Measurements from ENCODE around the gene OR7G3.

OR7G3 gene

GRCh38 chr19:9126900-9127405 lies at the start of gene OR7G3:
Gene OR7G3, minus strand, starts transcription at chr19:9126950. Its CDS starts 0 bp downstream, at chr19:9126950.
- no peak for DNase-seq (ENCODE audit: low read depth in 2 of 2, low spot score in 1 of 2)

GRCh38 chr19:9175326-9175725 lies 48.6 kb upstream of the OR7G3 start:
- DNase-seq (ENCODE audit: low read depth in 2 of 2, low spot score in 1 of 2), result no peak

- DNase-seq (ENCODE audit: low read depth in 2 of 2, low spot score in 1 of 2), result no peak
Measured at GRCh38 chr19:9171393-9171991, 44.7 kb upstream of the OR7G3 start.

- no peak for DNase-seq (ENCODE audit: low read depth in 2 of 2, low spot score in 1 of 2)
Measured at GRCh38 chr19:9166846-9167245, 40.1 kb upstream of the OR7G3 start.

DNA sequence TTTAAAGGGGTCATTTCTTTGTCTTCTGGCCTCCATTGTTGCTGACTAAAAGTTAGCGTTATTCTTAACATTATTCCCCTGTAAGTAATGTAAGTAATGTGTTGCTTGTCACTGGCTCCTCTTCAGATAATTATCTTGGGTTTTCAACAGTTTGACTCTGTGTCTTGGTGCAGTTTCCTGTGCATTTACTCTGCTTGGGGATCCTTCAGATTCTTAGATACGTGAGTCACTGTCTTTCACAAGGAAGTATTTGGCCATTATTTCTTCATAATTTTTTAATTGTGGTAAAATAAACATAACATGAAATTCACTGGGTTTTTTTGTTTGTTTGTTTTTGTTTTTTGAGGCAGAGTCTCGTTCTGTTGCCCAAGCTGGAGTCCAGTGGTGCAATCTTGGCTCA lies 38.5 kb upstream of the OR7G3 start:
- DNase-seq (ENCODE audit: low read depth in 2 of 2, low spot score in 1 of 2), result no peak

DNA sequence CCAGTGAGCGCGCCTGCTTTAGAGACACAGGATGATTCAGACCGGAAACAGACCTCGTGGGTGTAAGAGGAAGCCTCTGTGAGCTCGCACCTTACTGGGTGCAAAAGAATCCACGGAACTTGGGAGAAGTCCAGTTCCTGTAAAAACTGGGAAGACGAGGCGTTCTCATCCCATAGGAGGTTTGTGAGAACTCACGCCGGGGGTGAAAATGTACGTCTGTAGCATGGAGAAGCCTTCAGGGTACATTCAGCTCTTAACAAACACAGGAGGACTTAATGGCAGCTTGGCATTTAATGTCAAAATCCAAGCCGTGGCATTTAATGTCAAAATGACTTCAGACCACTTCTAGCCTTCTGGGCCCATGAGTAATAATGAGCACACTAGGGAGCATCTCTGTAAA lies 34.7 kb upstream of the OR7G3 start:
- no peak for DNase-seq (ENCODE audit: low read depth in 2 of 2, low spot score in 1 of 2)

DNA sequence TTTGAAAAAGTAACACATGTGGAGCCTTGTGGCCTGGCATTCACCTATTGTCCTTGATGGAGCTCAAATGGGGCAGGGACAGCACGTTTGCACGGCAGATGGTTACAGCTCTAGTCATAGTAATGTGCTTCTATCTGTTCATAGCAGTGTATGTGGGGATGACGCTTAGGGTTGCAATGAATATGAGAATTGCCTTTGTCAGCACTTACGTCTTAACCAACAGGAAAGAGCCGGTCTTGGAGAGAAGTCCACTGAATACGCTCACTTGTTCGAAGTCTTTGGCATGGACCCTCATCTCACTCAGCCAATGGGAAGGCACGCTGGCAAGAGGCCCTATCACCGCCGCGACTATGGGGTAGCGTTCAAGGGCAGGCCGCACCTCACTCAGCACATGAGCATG lies 33.1 kb upstream of the OR7G3 start:
- DNase-seq (ENCODE audit: low read depth in 2 of 2, low spot score in 1 of 2), result no peak

GRCh38 chr19:9156304-9156703 lies 29.6 kb upstream of the OR7G3 start:
- no peak for DNase-seq (ENCODE audit: low read depth in 2 of 2, low spot score in 1 of 2)

DNA sequence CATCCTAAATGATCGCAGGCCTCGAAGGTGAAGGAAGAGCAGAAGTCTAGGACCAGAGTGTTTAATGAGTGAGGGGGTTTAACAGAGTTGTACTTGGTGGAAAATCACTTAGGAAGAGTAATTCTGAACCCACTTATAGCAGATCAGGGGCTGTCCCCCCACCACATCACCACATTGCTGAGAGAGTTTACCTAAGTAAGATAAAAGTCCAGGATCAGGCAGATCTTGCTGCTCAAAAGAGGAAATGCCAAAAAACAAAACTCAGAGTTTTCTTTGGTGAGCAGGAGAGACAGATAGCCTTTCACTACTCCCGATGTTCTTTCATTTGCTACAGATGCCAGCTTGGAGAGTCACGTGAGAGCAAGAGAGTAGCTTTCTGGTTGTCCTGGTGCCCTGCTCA lies 28.8 kb upstream of the OR7G3 start:
- DNase-seq (ENCODE audit: low read depth in 2 of 2, low spot score in 1 of 2), result no peak

- DNase-seq (ENCODE audit: low read depth in 2 of 2, low spot score in 1 of 2), result no peak
Measured at GRCh38 chr19:9151367-9151766, 24.6 kb upstream of the OR7G3 start.

- no peak for DNase-seq (ENCODE audit: low read depth in 2 of 2, low spot score in 1 of 2)
Measured at GRCh38 chr19:9150650-9151049, 23.9 kb upstream of the OR7G3 start.

GRCh38 chr19:9149997-9150396 lies 23.2 kb upstream of the OR7G3 start:
- DNase-seq (ENCODE audit: low read depth in 2 of 2, low spot score in 1 of 2), result no peak

DNA sequence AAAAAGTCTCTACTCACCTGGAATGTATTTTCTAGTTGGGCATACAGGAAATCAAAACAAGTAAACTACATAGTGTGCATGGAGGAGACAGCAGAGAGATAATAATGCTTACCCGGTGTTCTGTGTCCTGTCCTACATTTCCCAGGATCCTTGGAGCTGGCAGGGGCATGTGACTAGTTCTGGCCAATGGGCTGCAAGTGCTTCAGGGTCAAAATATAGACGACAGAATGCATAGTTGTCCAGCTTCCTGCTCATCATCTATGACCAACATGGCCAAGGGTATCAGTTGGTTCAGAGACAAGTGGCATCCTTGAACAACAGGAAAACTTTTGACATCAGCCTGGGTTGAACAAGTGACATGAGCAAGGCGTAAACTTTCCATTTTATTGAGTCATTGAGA lies 21.9 kb upstream of the OR7G3 start:
- DNase-seq (ENCODE audit: low read depth in 2 of 2, low spot score in 1 of 2), result no peak

DNA sequence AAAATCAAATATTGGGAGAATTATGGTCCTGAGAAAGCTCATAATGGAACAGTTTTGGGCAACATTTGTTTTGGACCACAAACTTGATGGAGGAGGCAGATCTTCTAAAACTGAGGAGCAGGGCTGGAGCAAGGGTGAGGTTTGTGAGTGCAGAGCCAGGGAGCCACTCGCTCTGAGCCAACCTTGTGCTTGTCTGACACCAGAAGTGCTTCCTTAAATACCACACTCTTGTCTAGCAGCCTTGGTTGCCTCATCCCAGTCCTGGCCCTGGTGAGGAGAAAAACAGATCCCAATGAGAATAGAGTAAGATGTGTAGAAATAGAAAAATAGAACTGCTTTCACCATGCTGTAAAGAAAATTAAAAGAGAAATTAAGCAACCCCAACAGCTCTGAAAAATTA lies 20.1 kb upstream of the OR7G3 start:
- DNase-seq (ENCODE audit: low read depth in 2 of 2, low spot score in 1 of 2), result no peak

DNA sequence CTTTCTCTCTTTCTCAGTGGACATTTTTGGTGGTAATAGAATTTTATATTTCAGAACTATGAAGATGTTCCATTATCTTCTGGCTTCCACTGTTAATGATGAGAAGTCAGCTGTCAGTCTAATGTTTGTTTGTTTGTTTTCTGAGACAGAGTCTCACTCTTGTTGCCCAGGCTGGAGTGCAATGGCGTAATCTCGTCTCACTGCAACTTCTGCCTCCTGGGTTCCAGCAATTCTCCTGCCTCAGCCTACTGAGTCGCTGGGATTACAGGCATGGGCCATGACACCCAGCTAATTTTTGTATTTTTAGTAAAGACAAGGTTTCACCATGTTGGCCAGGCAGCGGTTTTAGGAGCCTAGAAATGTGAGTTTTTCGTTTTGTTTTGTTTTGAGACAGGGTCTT lies 18.2 kb upstream of the OR7G3 start:
- no peak for DNase-seq (ENCODE audit: low read depth in 2 of 2, low spot score in 1 of 2)

- DNase-seq (ENCODE audit: low read depth in 2 of 2, low spot score in 1 of 2), result peak; percentile 77 to 83
Measured at GRCh38 chr19:9140159-9140874, 13.6 kb upstream of the OR7G3 start, which contains the start of gene ZNF317. Gene ZNF317, plus strand, starts transcription at chr19:9140397. Its CDS starts 15,620 bp downstream, at chr19:9156017.

DNA sequence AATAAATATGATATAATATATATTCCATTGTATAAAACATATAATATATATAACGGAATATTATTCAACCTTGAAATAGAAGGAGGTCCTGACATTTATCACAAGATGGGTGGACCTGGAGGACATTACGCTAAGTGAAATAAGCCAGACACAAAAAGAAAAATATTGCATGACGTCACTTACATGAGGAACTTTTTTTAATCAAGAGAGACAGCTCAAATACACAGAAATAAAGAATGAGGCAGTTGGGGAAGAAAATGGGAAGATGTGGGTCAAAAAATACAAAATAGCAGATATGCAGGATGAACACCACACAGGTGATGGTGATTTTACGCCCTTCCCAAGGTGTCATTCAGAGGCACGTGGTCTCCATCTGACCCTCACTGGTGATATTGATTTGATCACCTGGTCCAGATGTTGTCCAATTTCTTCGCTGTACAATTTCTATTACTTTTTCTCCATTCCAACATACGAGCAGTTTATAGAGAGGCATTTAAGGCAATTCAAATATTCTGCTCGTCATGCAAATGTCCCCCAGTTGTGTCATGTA lies 12.9 kb upstream of the OR7G3 start:
- no peak for DNase-seq (ENCODE audit: low read depth in 2 of 2, low spot score in 1 of 2)

GRCh38 chr19:9132422-9132821 lies 5.7 kb upstream of the OR7G3 start:
- no peak for DNase-seq (ENCODE audit: low read depth in 2 of 2, low spot score in 1 of 2)

- DNase-seq (ENCODE audit: low read depth in 2 of 2, low spot score in 1 of 2), result no peak
Measured at GRCh38 chr19:9130965-9131364, 4.2 kb upstream of the OR7G3 start.

DNA sequence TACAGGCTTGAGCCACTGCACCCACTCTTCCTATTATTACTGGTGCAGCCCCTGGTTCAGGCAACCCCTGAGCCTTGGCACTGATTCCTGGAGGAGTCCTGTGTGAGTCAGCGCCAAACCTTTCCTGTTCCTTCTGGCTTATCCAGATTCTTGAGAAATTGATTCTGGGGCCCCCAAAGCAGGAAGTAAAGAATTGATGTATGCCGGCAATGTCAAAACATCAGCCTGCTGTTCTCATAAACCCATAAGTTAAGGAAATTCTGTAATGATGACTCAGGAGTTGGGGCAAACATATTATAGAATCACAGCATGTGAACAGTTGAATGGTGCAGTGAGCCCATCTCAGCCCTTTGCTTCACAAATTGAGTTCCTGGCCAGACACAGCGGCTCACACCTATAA lies 1.4 kb upstream of the OR7G3 start:
- DNase-seq (ENCODE audit: low read depth in 2 of 2, low spot score in 1 of 2), result no peak

DNA sequence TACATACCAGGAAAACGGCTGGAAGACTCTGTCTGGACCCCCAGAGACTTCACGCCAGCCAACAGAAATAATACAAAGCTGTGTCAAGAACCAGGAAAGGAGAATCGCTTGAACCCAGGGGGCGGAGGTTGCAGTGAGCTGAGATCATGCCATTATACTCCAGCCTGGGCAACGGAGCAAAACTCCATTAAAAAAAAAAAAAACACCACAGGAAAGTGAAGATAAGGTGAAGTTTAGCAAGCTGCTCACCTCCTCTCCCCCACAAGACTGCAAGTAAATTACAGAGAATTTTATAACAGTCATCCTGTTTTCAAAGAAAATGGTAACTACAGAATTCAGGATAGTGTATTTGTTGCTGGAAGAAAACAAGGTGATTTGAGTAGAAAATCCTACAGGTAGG lies 10.2 kb downstream of the OR7G3 start:
- no peak for DNase-seq (ENCODE audit: low read depth in 2 of 2, low spot score in 1 of 2)

DNA sequence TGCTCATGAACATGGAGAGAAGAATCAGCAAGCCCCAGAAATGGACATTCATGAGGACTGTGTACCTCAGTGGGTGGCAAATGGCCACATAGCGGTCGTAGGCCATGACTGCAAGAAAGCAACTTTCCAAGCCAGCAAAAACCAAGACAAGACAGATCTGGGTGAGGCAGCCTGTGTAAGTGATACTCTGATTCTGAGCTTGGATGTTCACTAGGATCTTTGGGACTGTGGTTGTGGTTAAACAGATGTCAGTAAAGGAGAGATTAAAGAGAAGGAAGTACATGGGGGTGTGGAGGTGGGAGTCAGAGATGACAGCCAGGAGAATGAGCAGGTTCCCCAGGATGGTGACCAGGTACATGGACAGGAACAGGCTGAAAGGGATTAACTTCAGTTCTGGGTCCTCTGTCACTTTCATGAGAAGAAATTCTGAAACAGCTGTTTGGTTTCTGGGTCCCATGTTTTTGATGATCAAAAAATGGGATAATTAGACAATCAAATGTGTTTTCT lies 11.4 kb downstream of the OR7G3 start, which contains the start of gene OR7G1:
OR7G1 (minus strand) TSS at position 457 of the 507 bp plus-strand sequence; CDS start at position 457, 0 bp downstream.
- DNase-seq (ENCODE audit: low read depth in 2 of 2, low spot score in 1 of 2), result no peak

All from stimulated activated CD8-positive, alpha-beta memory T cell treated with anti-CD3 and anti-CD28 coated beads, Interleukin-4, amount 100 ng/mL, for 4 hours (primary cell).